Erythroblast (primary cell): Measurements from ENCODE around the gene XRCC4.

ENCODE experiments used
- GATA1 ChIP-seq: IDR thresholded peaks from 2 replicates; pipeline ENCODE4 v1.6.1; 2011; ENCODE audit warnings: low read depth, mild to moderate bottlenecking, control low read depth, low read length, moderate library complexity
- POLR2A ChIP-seq: IDR thresholded peaks from 2 replicates; pipeline ENCODE4 v1.6.1; 2011; ENCODE audit warnings: mild to moderate bottlenecking, low read length

- TF ChIP-seq GATA1 (no peak), POLR2A (no peak)
Observed at GRCh38 chr5:83396662-83397061, 319.3 kb downstream of the XRCC4 start.
